COLO668 (cell line): ENCODE results near the gene MARCHF3.
"Not testable (repeated sequence)": the region's sequence is repeated elsewhere in the genome, so short reads cannot be mapped to it uniquely, and the experiment has no call there.

Experiments used
- DNase-seq: peaks from one replicate; lab custom pipeline; 2025; ENCODE audit not compliant: unreplicated experiment; lab: John Stamatoyannopoulos, UW

Gene MARCHF3

DNA sequence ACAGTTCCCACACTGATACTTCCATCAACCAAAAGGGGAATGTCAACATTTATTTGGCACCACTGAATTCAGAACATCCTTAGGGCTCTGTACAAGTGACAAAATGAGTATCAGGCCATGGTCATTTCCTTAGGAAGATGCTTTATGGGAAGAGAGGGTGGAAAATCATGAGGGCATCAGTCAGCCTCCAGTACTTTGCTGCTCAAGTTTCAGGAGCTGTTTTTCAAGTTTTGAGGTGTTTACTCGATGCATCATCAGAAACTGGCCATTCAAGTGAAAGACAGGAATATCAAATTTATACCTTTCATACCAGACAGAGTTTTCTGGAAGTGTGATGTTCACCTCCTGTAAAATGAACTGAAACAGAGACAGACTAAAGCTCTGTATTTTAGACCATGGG, 21.2 kb upstream of the MARCHF3 start:
- no peak for DNase-seq

GRCh38 chr5:127046343-127047072, 16.1 kb upstream of the MARCHF3 start:
- DNase-seq = no peak

DNA sequence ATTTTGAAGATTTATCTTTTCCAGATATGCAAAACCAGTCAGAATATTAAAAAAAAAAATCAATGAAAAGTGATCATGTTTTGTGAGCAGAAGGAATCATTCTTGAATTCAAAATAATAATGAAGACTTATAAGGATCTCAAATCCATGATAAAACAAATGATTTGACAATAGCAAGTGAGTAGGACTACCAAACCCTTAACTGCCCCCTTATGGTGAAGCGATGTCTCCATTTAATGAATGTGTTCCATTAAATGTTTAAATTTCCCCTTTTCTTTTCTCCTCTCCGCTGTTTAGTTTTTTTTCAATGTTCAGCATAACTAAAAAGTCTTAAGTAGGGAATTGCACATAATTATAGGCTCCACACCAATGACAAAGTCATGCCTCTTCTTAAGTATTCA, 12.2 kb upstream of the MARCHF3 start:
- DNase-seq = no peak

DNA sequence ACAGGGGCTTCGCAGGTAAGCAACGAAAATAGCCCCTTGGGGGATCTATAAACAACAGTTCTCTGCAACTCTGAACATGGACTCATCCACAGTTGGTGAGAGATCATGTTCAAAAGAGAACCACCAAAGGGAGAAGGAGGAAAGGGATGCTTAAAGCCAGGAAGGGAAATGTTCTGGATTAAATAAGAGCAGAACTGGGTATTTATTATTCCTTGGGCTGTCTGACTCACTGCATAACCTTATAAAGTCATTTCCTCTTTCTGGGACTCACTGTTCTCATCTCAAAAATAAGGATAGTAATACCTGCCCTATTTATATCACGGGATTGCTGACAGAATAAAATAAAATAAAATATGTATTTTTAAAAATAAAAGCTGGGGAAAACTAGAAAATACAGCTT, 11.2 kb upstream of the MARCHF3 start:
- DNase-seq = no peak

DNA sequence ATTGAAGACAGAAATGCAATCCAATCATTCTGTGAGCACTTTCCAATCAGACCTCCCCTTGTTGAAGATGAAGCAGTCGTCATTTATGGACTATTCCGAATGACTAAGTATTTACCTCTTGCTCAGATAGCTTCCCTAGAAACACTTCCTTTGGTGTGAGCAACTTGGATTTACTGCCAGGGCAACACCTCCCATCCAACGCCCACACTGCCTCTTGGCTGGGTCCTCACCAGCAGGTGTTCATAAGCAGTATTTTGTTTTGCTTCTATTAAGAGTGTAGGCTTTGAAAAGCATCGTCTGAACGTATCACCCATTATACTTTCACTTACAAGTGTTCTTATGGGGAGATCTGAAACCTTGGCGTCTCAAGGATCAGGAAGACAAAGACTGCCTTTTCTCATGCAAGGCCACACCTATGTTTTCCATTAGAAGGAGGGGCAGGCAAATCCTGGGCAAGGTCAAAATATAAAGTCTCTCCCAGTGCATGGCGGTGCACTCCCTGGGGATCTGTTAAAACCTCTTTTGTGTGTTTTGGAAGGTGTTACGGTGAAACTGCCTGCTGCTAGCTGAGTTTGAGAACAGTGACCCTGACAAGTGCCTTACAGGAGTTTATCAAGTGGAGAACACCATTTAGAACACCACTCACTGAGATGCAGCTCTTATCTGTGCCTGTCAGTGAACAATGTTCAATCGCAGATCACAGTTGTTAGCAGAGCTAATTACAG, 10.6 kb upstream of the MARCHF3 start:
- DNase-seq = no peak

DNA sequence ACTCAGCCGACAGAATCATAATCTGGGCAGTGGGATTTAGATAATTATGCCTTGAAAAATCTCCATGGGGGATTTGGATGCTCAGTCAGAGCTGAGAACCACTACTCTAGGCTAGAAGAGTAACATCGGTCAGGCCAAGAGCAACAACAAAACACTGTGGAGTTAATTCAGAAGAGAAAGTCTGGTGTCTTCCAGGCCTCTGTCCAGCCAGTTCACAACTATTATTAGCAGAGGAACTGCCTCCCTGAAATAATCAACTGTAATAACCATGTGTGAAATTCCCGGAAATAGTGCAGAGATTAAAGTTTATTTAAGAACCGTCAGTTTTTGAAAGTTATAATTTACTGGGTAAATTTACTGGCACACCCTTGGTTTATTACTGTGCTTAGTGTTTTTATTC, 8.2 kb upstream of the MARCHF3 start:
- DNase-seq = no peak

DNA sequence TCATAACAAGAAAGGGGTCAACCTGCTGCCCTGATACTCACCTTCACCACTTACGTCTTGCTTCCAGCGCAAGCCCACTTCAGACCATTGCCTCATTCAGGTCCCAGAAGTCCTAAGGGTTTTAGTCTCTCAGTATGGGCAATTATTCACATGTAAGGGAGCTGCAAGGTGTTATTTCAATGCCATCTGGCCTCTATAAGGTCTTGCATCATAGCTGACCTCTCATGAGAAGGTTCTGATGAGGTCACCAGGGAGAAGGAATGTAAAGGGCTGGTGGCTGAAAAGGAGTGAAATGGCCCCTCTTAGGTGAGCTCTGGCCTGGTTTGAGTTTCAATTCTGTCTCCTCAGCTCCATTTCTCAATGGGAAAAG, 1.5 kb upstream of the MARCHF3 start:
- no peak for DNase-seq

- DNase-seq = peak; percentile 54
Observed at GRCh38 chr5:127031147-127031862, 947 bp upstream of the MARCHF3 start.

GRCh38 chr5:127029581-127030258, 638 bp downstream of the MARCHF3 start:
- DNase-seq = peak; percentile 71

GRCh38 chr5:127028822-127029457, 1.4 kb downstream of the MARCHF3 start:
- DNase-seq = peak; percentile 47

DNA sequence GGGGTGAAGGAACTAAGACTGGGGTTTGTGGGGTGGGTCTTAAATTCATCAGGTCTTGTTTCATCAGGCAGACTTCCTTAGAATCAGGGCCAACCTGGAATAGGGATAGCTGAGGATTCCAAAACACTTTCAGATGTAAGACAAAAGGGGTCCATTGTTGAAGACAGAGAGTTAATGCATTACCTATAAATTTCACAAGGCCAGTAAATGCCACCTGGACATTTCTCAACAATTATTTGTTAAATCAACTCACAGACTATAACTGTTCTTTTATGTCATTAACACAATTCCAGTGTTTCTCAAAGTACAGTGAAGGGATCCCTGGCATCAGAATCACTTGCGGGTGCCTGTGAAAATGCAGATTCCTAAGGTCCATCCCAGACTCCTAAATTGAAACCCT, 2.8 kb downstream of the MARCHF3 start:
- DNase-seq = no peak

DNA sequence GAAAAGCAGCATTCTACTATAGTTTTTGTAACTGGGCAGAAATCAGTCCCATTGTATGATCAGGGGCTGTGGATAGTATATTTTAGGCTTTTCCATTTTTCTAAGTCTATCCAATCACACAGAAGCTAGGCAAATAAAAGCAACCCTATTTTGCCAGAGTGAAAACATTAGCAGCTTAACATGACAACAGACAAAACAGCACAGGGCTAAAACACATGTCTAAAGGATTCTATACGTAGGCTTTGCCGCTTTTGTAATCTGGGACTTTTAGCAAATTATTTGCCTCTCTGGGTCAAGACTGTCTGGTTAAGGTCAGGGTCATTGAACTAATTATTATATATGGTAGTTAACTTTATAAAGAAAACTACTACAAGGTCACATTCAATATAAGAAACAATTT, 4.2 kb downstream of the MARCHF3 start:
- DNase-seq = no peak

- no peak for DNase-seq
Observed at GRCh38 chr5:127025467-127025866, 4.9 kb downstream of the MARCHF3 start.

- DNase-seq = no peak
Observed at GRCh38 chr5:127024821-127025220, 5.5 kb downstream of the MARCHF3 start.

DNA sequence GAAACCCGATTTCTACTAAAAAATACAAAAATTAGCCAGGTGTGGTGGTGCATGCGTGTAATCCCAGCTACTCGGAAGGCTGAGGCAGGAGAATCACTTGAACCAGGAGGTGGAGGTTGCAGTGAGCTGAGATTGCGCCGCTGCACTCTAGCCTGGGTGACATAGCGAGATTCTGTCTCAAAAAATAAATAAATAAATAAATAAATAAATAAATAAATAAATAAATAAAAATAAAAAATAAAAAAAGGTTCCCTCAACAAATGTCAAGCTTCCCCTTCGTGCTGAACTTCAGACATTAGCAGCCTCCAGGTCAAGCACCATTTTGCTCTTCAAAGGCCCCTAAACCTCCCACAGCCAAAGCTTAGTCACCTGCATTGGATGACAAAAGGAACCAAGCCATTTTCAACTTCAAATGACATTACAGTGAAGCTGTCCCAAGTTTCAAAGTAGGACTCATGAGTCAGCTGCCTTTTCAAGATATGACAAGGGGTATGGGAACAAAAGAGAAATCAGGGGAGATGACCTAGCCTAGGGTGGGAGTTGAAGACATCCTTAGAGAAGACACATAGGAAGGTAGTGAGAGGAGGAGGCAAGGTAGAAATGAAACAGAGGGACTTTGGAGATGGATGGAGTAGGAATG, 6.7 kb downstream of the MARCHF3 start:
- not testable (repeated sequence) for DNase-seq

- no peak for DNase-seq
Observed at GRCh38 chr5:127022846-127023245, 7.5 kb downstream of the MARCHF3 start.

GRCh38 chr5:127019928-127020327, 10.4 kb downstream of the MARCHF3 start:
- no peak for DNase-seq

GRCh38 chr5:127016722-127017121, 13.6 kb downstream of the MARCHF3 start:
- DNase-seq = not testable (repeated sequence)

DNA sequence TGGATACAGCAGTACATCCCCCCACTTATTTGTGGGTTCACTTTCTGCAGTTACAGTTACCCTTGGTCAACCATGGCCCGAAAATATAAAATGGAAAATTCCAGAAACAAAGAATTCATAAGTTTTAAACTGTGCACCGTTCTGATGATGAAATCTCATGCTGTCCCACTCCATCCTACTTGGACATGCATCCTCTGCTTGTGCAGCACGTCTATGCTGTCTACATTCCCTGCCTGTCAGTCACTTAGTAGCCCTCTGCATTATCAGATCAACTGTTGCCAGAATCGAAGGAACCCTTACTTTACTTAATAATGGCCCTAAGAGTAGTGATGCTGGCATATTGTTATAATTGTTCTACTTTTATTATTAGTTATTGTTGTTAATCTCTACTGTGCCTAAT, 14.6 kb downstream of the MARCHF3 start:
- DNase-seq = no peak

DNA sequence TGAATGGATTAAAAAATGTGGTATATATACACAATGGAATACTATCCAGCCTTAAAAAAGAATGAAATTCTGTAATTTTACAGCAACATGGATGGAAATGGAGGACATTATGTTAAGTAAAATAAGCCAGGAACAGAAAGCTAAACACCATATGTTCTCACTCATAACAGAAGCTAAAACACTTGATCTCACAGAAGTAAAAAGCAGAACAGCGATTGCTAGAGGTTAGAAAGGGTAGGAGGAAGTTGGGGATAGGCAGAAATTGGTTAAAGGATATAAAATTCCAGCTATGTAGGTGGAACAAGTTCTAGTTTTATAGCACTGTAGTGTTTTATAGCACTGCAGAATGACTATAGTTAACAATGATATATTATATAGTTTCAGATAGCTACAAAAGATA, 15.8 kb downstream of the MARCHF3 start:
- DNase-seq = no peak

DNA sequence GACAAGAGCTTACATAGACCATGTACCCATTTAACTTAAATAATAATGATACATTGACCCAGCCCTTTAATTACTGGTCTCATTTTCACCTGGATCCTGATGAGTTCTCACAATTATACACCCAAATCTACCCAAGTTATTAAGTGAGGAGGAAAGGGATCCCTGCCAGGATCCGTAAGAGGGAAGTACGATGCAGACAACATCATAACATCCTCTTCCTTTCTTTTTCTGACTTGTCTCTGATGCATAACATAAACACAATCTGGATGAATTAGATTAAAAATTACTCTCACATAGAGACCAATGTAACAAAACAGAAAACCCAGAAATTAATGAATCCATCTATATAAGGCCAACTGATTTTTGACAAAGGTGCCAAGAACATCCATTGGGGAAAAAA, 17.0 kb downstream of the MARCHF3 start:
- DNase-seq = no peak
